KBM-7 (cell line): ENCODE results near the gene SCML1.

ENCODE experiments used
- DNase-seq: peaks from one replicate; pipeline ENCODE4 v3.0.0-alpha.2; 2015
- in situ Hi-C: fragments of 300-500 bp; cut with MboI; formaldehyde crosslinking; loops from 2 replicates; pipeline ENCODE4 v1.14.3; 2020; ENCODE audit warnings: low sequenced_read_pairs, low pct_unique_long_range_greater_than_20kb, mixed read lengths

SCML1 gene

GRCh38 chrX:17737986-17738713 lies 857 bp downstream of the SCML1 start:
- peak; percentile 28 for DNase-seq
- in situ Hi-C loops, result no loop called here

- in situ Hi-C loops, result no loop called here
- DNase-seq, result no peak
Observed at GRCh38 chrX:17738737-17739535, 1.6 kb downstream of the SCML1 start.

GRCh38 chrX:17740137-17741122 lies 3.1 kb downstream of the SCML1 start:
- in situ Hi-C loops, result no loop called here
- no peak for DNase-seq

GRCh38 chrX:17741123-17741511 lies 3.8 kb downstream of the SCML1 start:
- no peak for DNase-seq
- in situ Hi-C loops, result no loop called here

- no peak for DNase-seq
- in situ Hi-C loops, result no loop called here
Observed at GRCh38 chrX:17743913-17744312, 6.6 kb downstream of the SCML1 start.

GRCh38 chrX:17744896-17745523 lies 7.7 kb downstream of the SCML1 start:
- no peak for DNase-seq
- in situ Hi-C loops, result no loop called here

GRCh38 chrX:17747692-17748091 lies 10.4 kb downstream of the SCML1 start:
- in situ Hi-C loops, result no loop called here
- no peak for DNase-seq

GRCh38 chrX:17748684-17749083 lies 11.4 kb downstream of the SCML1 start:
- in situ Hi-C loops, result no loop called here

GRCh38 chrX:17750436-17750835 lies 13.1 kb downstream of the SCML1 start:
- DNase-seq, result no peak
- in situ Hi-C loops, result no loop called here

More at GRCh38 chrX:17748684-17749083, 11.4 kb downstream of the SCML1 start:
- no peak for DNase-seq

- in situ Hi-C loops, result no loop called here
- no peak for DNase-seq
Observed at GRCh38 chrX:17758382-17758781, 21.1 kb downstream of the SCML1 start.

- DNase-seq, result no peak
- in situ Hi-C loops, result no loop called here
Observed at GRCh38 chrX:17759990-17760389, 22.7 kb downstream of the SCML1 start.

- in situ Hi-C loops, result no loop called here
- no peak for DNase-seq
Observed at GRCh38 chrX:17767734-17768133, 30.4 kb downstream of the SCML1 start.

- in situ Hi-C loops, result no loop called here
- DNase-seq, result no peak
Observed at GRCh38 chrX:17768997-17769396, 31.7 kb downstream of the SCML1 start.

GRCh38 chrX:17769701-17770269 lies 32.5 kb downstream of the SCML1 start:
- in situ Hi-C loops, result no loop called here
- no peak for DNase-seq

- in situ Hi-C loops, result no loop called here
- DNase-seq, result no peak
Observed at GRCh38 chrX:17773221-17773876, 36.1 kb downstream of the SCML1 start.

GRCh38 chrX:17774053-17774452 lies 36.8 kb downstream of the SCML1 start:
- in situ Hi-C loops, result no loop called here
- DNase-seq, result no peak

- no peak for DNase-seq
- in situ Hi-C loops, result no loop called here
Observed at GRCh38 chrX:17778997-17779396, 41.7 kb downstream of the SCML1 start.

GRCh38 chrX:17779434-17779833 lies 42.1 kb downstream of the SCML1 start:
- DNase-seq, result no peak
- in situ Hi-C loops, result no loop called here
